ENCODE data around the gene PBXIP1. TPM values are rescaled to one million over a fixed set of nuclear protein-coding genes. Genes with fewer than 3 reads are reported as not detected.

PBXIP1 gene
- total RNA-seq, 4 donors from 2014 or later = 41.4 to 67.4 (median 61.3) TPM

DNA sequence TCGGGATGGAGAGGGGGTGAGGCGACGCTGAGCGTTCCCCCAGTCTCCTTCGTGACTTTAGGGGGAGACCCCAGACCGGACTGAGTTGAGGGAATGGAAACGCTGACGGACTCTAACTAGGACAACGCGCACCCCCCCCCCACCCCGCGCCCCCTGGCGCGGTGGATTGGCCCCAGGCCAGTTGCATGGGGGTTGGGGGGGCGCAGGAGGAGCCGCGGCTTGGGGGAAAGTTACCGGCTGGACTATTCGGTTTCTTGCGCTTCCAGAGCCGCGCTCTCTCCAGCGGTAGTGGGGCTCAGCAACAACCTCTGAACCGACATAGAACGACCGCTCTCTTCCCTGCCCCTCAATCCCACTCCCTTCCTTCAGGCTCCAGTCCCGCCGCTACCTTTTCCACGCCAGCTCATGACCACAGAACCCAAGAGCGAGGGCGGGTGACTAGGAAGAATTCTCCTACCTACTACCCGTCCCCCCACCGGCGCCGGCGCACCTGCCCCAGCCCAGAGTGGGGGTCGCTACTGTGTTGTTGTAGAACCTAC is 47.4 kb upstream of the PBXIP1 start:
- 0% methylated on average over 21 of the region's 37 CpGs for WGBS
- Histone ChIP-seq H3K27ac (peak overlapping the region; percentile 96), H3K27me3 (no peaks in the 10 kb centered on the region), H3K4me1 (peaks cover 71% of the 10 kb centered on the region), H3K9me3 (no peaks in the 10 kb centered on the region), H3K36me3 (no peaks in the 10 kb centered on the region), H3K4me3 (peak overlapping the region; percentile 97)
- TF ChIP-seq POLR2AphosphoS5 (IDR thresholded peaks at IDR 0.05) = no peak
- no peak for TF ChIP-seq POLR2A (IDR thresholded peaks at IDR 0.05)
- TF ChIP-seq, protein P1, sequence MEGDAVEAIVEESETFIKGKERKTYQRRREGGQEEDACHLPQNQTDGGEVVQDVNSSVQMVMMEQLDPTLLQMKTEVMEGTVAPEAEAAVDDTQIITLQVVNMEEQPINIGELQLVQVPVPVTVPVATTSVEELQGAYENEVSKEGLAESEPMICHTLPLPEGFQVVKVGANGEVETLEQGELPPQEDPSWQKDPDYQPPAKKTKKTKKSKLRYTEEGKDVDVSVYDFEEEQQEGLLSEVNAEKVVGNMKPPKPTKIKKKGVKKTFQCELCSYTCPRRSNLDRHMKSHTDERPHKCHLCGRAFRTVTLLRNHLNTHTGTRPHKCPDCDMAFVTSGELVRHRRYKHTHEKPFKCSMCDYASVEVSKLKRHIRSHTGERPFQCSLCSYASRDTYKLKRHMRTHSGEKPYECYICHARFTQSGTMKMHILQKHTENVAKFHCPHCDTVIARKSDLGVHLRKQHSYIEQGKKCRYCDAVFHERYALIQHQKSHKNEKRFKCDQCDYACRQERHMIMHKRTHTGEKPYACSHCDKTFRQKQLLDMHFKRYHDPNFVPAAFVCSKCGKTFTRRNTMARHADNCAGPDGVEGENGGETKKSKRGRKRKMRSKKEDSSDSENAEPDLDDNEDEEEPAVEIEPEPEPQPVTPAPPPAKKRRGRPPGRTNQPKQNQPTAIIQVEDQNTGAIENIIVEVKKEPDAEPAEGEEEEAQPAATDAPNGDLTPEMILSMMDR (IDR thresholded peaks at IDR 0.05) = no peak
- no peak for TF ChIP-seq EP300 (IDR thresholded peaks at IDR 0.05)
- DNase-seq (ENCODE audit: low spot score in 2 of 2) = no peak

DNA sequence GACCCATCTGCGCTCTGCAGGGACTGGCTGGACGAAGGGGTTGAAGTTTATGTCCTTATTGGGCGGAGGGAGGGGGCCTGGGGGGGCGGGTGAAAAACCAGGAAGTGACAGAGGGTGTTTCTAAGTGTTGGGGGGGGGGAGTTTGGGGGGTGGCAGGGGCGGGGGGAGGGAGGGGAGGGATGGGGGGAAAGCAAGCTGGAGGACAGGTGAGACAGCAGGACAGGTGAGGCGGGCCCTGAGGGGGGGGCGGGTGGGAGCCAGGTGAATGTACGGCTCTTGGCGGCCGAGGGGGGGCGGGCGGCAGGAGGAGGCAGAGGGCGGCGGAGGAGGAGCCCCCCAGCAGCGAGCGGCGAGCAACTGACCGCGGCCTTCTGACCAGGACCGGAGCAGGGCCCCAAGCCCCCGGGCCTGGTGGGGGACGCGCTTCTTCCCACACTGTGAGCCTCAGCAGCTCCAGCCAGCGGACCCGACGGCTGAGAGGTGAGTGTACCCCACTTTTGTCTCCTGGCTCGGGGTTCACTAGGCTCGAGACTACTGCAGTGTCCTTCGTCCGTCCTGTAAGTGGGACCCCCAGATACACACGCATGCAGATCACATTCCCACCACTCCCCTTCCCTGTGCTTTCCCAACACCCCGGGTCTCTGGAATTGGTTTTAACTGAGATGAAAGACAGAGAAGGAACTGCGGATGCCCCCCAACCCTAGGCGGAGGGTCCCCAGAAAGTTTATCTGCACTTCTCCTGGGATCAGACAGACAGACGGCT is 46.7 kb upstream of the PBXIP1 start, which contains the start of gene ZBTB7B:
Gene ZBTB7B, plus strand, starts transcription at position 339 of the 763 bp plus-strand sequence. CDS start 11,859 bp downstream, outside the sequence.
- Histone ChIP-seq H3K4me1 (peaks cover 67% of the 10 kb centered on the region), H3K9me3 (no peaks in the 10 kb centered on the region), H3K4me3 (peak within 1 kb of the TSS; percentile 97), H3K27ac (peak within 1 kb of the TSS; percentile 96), H3K27me3 (no peaks in the 10 kb centered on the region), H3K36me3 (no peaks in the 10 kb centered on the region)
- WGBS = 1% methylated on average over 24 of the region's 35 CpGs
- no peak for DNase-seq (ENCODE audit: low spot score in 2 of 2)
- TF ChIP-seq EP300 (IDR thresholded peaks at IDR 0.05) (no peak), POLR2A (IDR thresholded peaks at IDR 0.05) (no peak), POLR2AphosphoS5 (IDR thresholded peaks at IDR 0.05) (no peak)
- TF ChIP-seq, protein P1 (IDR thresholded peaks at IDR 0.05) = no peak

DNA sequence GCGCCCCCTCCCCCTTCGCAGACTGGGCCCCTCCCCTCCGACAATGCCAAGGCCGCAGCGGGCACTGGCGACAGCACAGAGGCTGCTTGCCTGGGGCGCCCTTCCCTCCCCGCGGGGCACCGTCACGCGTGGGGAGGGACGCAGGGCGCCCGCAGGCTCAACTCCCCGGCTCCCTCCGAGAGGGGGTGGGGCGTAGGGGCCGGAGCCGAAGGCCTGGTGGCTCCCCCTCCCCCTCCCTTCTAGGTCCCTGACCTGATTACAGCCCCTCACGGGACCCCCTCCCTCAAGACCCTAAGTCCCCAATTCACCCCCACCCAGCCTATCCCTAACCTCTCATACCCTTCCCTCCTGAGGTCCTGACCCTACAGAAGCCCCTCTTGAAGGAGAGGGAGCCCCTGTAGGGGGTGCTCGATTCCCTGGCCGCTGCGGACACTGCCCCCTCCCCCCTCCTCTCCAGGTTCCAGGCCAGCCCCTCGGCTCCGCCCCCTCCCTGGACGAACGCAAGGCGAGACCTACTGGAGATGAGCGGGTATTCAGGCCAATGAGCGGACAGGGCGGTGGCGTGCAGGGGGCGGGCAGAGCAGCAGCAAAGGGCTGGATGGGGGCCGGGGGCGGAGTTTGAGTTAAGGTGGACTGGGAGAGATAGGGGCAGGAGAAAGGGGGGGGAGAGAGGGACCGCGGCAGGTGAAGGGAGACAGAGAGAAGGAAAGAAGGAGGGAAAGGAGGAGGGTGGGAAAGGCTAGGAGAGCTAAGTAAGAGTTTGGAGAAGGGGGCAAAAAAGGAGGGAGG is 46.0 kb upstream of the PBXIP1 start:
- DNase-seq (ENCODE audit: low spot score in 2 of 2) = peak; percentile 100
- no peaks in the 10 kb centered on the region for H3K9me3 ChIP-seq
- H3K4me1 ChIP-seq = peaks cover 59% of the 10 kb centered on the region
- 2% methylated on average over 33 of the region's 38 CpGs for WGBS
- no peaks in the 10 kb centered on the region for H3K27me3 ChIP-seq
- H3K27ac ChIP-seq = peak overlapping the region; percentile 96
- H3K36me3 ChIP-seq = no peaks in the 10 kb centered on the region
- peak in 1 of 3 donors; percentile 21 for TF ChIP-seq POLR2AphosphoS5 (IDR thresholded peaks at IDR 0.05)
- TF ChIP-seq EP300 (IDR thresholded peaks at IDR 0.05) = no peak
- TF ChIP-seq POLR2A (IDR thresholded peaks at IDR 0.05) = no peak
- TF ChIP-seq, protein P1 (IDR thresholded peaks at IDR 0.05) = peak; percentile 7 to 29
- peak overlapping the region; percentile 97 for H3K4me3 ChIP-seq

DNA sequence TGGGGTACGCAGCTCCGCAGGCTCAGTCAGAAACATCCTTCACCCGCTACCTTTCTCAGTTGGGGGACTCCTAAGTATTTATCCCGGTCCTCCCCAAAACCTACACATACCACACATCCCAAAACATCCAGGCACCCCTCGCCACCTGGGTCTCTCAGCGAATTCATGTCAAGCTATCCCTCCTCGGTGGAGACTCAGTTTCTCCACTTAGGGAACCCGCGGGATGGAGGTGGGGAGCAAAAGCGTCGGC is 45.5 kb upstream of the PBXIP1 start:
- peak overlapping the region; percentile 96 for H3K27ac ChIP-seq
- H3K27me3 ChIP-seq = no peaks in the 10 kb centered on the region
- H3K4me1 ChIP-seq = peaks cover 54% of the 10 kb centered on the region
- no peak for TF ChIP-seq POLR2A (IDR thresholded peaks at IDR 0.05)
- TF ChIP-seq POLR2AphosphoS5 (IDR thresholded peaks at IDR 0.05) = no peak
- TF ChIP-seq, protein P1 (IDR thresholded peaks at IDR 0.05) = no peak
- no peak for TF ChIP-seq EP300 (IDR thresholded peaks at IDR 0.05)
- peak overlapping the region; percentile 97 for H3K4me3 ChIP-seq
- no peaks in the 10 kb centered on the region for H3K9me3 ChIP-seq
- WGBS = 1% methylated on average over 10 of the region's 11 CpGs
- no peak for DNase-seq (ENCODE audit: low spot score in 2 of 2)
- H3K36me3 ChIP-seq = no peaks in the 10 kb centered on the region

All from suprapubic skin (tissue), 4 donors.